Hematopoietic multipotent progenitor cell (in vitro differentiated cells): Measurements from ENCODE around the gene TOGARAM1. TPM values are rescaled to one million over a fixed set of nuclear protein-coding genes. Genes with fewer than 3 reads are reported as not detected.

ENCODE experiments used
- DNase-seq, 3 donors: peaks; one replicate each; pipeline ENCODE4 v3.0.0-alpha.2; 2011 to 2015; ENCODE audit warnings: low read depth in 2 of 3, low spot score in 2 of 3
- total RNA-seq: library from RNA; depleted of rRNA; stranded (reverse); fragments of >200 nt; gene quantifications from one replicate; pipeline ENCODE4 v1.2.3, GENCODE V29; 2012

Gene TOGARAM1
- 11.6 TPM for total RNA-seq

GRCh38 chr14:44961554-44962333 is at the start of gene TOGARAM1, which contains the start of gene KLHL28:
Gene TOGARAM1, plus strand, starts transcription at chr14:44962190. Its CDS starts 232 bp downstream, at chr14:44962422.
Gene KLHL28, minus strand, starts transcription at chr14:44961947. Its CDS starts 16,019 bp downstream, at chr14:44945928.
- DNase-seq = peak; percentile 88 to 100 (median 100)

GRCh38 chr14:44914849-44915248 is 47.1 kb upstream of the TOGARAM1 start:
- peak in 1 of 3 donors; percentile 14 for DNase-seq

GRCh38 chr14:44928793-44929192 is 33.2 kb upstream of the TOGARAM1 start:
- no peak for DNase-seq

- DNase-seq = no peak
Observed at GRCh38 chr14:44935155-44935554, 26.8 kb upstream of the TOGARAM1 start.

- DNase-seq = no peak
Observed at GRCh38 chr14:44937547-44937946, 24.4 kb upstream of the TOGARAM1 start.

- DNase-seq = no peak
Observed at GRCh38 chr14:44940211-44940610, 21.8 kb upstream of the TOGARAM1 start.

- DNase-seq = no peak
Observed at GRCh38 chr14:44940944-44941343, 21.0 kb upstream of the TOGARAM1 start.

- DNase-seq = no peak
Observed at GRCh38 chr14:44941591-44941990, 20.4 kb upstream of the TOGARAM1 start.

GRCh38 chr14:44942436-44942835 is 19.6 kb upstream of the TOGARAM1 start:
- no peak for DNase-seq

GRCh38 chr14:44944107-44944506 is 17.9 kb upstream of the TOGARAM1 start:
- DNase-seq = no peak

GRCh38 chr14:44945264-44945663 is 16.7 kb upstream of the TOGARAM1 start:
- no peak for DNase-seq

- DNase-seq = no peak
Observed at GRCh38 chr14:44951051-44951450, 10.9 kb upstream of the TOGARAM1 start.

- no peak for DNase-seq
Observed at GRCh38 chr14:44952391-44953110, 9.4 kb upstream of the TOGARAM1 start.

GRCh38 chr14:44954750-44955149 is 7.2 kb upstream of the TOGARAM1 start:
- no peak for DNase-seq

- no peak for DNase-seq
Observed at GRCh38 chr14:44955528-44955927, 6.5 kb upstream of the TOGARAM1 start.

GRCh38 chr14:44956866-44957265 is 5.1 kb upstream of the TOGARAM1 start:
- no peak for DNase-seq

GRCh38 chr14:44959538-44959937 is 2.5 kb upstream of the TOGARAM1 start:
- DNase-seq = no peak

- DNase-seq = no peak
Observed at GRCh38 chr14:44960146-44960545, 1.8 kb upstream of the TOGARAM1 start.

- no peak for DNase-seq
Observed at GRCh38 chr14:44960646-44961045, 1.3 kb upstream of the TOGARAM1 start.

GRCh38 chr14:44961151-44961553 is 838 bp upstream of the TOGARAM1 start:
- DNase-seq = peak; percentile 33 to 73 (median 62)

- DNase-seq = peak in 2 of 3 donors; percentile 79 to 86
Observed at GRCh38 chr14:44962334-44963043, 499 bp downstream of the TOGARAM1 start.
